ENCODE measurements around the gene B4GALNT4.

DNA sequence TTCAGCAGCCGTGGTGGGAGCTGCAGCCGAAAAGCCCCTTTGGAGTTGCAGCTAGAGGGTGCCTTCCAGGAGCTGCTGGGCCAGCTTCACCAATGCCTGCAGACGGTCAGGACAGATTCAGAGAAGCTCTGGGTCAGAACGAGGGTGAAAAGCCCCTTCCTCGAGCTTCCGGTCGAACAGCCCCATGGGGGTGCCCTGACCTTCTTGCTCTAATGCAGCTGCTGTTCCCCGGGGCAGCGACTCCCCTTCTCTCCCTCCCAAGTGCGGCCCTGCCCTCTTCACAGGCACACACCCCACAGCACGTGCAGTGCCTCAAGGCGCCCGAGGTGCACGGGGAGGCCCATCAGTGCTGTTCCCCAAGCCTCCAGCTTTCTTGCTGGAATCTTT is 39.0 kb upstream of the B4GALNT4 start:
- TF ChIP-seq JUND (IDR thresholded peaks at IDR 0.05), result no peak
- TF ChIP-seq, protein P1, sequence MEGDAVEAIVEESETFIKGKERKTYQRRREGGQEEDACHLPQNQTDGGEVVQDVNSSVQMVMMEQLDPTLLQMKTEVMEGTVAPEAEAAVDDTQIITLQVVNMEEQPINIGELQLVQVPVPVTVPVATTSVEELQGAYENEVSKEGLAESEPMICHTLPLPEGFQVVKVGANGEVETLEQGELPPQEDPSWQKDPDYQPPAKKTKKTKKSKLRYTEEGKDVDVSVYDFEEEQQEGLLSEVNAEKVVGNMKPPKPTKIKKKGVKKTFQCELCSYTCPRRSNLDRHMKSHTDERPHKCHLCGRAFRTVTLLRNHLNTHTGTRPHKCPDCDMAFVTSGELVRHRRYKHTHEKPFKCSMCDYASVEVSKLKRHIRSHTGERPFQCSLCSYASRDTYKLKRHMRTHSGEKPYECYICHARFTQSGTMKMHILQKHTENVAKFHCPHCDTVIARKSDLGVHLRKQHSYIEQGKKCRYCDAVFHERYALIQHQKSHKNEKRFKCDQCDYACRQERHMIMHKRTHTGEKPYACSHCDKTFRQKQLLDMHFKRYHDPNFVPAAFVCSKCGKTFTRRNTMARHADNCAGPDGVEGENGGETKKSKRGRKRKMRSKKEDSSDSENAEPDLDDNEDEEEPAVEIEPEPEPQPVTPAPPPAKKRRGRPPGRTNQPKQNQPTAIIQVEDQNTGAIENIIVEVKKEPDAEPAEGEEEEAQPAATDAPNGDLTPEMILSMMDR (IDR thresholded peaks at IDR 0.05; ENCODE audit: low read depth, low read length, missing input control), result no peak
- TF ChIP-seq RAD21 (IDR thresholded peaks at IDR 0.05), result no peak
- TF ChIP-seq TAF1 (conservative IDR thresholded peaks at IDR 0.05), result no peak
- TF ChIP-seq, protein P2, sequence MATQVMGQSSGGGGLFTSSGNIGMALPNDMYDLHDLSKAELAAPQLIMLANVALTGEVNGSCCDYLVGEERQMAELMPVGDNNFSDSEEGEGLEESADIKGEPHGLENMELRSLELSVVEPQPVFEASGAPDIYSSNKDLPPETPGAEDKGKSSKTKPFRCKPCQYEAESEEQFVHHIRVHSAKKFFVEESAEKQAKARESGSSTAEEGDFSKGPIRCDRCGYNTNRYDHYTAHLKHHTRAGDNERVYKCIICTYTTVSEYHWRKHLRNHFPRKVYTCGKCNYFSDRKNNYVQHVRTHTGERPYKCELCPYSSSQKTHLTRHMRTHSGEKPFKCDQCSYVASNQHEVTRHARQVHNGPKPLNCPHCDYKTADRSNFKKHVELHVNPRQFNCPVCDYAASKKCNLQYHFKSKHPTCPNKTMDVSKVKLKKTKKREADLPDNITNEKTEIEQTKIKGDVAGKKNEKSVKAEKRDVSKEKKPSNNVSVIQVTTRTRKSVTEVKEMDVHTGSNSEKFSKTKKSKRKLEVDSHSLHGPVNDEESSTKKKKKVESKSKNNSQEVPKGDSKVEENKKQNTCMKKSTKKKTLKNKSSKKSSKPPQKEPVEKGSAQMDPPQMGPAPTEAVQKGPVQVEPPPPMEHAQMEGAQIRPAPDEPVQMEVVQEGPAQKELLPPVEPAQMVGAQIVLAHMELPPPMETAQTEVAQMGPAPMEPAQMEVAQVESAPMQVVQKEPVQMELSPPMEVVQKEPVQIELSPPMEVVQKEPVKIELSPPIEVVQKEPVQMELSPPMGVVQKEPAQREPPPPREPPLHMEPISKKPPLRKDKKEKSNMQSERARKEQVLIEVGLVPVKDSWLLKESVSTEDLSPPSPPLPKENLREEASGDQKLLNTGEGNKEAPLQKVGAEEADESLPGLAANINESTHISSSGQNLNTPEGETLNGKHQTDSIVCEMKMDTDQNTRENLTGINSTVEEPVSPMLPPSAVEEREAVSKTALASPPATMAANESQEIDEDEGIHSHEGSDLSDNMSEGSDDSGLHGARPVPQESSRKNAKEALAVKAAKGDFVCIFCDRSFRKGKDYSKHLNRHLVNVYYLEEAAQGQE (IDR thresholded peaks at IDR 0.05), result no peak
- no peak for TF ChIP-seq YY1 (IDR thresholded peaks at IDR 0.05)
- TF ChIP-seq, protein P3, sequence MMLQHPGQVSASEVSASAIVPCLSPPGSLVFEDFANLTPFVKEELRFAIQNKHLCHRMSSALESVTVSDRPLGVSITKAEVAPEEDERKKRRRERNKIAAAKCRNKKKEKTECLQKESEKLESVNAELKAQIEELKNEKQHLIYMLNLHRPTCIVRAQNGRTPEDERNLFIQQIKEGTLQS (IDR thresholded peaks at IDR 0.05), result no peak
- no peak for TF ChIP-seq NR2F2 (IDR thresholded peaks at IDR 0.05)
